ENCODE measurements around the gene TMEM120B.

DNA sequence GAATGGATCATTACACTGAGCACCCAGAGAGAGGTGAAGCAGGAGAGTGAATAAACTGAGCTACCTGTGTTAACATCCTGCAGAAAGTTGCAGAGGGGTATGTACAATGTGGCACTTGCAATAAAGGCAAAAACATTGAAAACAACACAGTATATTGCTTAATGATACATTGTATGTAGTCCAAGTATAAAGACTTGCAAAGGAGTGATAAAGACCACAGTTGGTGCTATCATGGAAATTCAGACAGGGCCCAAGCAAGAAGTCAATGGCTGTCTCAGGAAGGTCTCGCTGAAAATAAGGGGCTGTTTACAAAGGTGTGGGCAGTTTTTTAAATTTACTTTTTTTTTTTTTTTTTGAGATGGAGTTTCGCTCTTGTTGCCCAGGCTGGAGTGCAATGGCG lies 10.0 kb downstream of the TMEM120B start:
- TF ChIP-seq EZH2 (IDR thresholded peaks at IDR 0.05; ENCODE audit: borderline replicate concordance, low read depth, low read length, poor library complexity, severe bottlenecking) = no peak
- TF ChIP-seq, protein P1, sequence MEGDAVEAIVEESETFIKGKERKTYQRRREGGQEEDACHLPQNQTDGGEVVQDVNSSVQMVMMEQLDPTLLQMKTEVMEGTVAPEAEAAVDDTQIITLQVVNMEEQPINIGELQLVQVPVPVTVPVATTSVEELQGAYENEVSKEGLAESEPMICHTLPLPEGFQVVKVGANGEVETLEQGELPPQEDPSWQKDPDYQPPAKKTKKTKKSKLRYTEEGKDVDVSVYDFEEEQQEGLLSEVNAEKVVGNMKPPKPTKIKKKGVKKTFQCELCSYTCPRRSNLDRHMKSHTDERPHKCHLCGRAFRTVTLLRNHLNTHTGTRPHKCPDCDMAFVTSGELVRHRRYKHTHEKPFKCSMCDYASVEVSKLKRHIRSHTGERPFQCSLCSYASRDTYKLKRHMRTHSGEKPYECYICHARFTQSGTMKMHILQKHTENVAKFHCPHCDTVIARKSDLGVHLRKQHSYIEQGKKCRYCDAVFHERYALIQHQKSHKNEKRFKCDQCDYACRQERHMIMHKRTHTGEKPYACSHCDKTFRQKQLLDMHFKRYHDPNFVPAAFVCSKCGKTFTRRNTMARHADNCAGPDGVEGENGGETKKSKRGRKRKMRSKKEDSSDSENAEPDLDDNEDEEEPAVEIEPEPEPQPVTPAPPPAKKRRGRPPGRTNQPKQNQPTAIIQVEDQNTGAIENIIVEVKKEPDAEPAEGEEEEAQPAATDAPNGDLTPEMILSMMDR (conservative IDR thresholded peaks at IDR 0.05; ENCODE audit: low read depth, low read length) = no peak

Data from A673 (cell line).